ENCODE measurements around the gene CDH23.

CDH23 gene

GRCh38 chr10:71453186-71453585, 56.5 kb downstream of the CDH23 start:
- ChIA-PET POLR2A (ENCODE audit: low non-redundant PET) (no interaction called here), CTCF (interaction anchor here (0.6 to 1.1 kb wide), 2 partner anchors 55 to 255 kb away, joined by 3 to 4 read pairs; no protein-coding TSS in a partner anchor)
- TF ChIP-seq CTCF (conservative IDR thresholded peaks at IDR 0.05; ENCODE audit: low read depth) = no peak
- no peak for DNase-seq (ENCODE audit: low spot score)
- H3K27ac ChIP-seq = no peak overlapping the region

GRCh38 chr10:71454347-71454746, 57.6 kb downstream of the CDH23 start:
- no peak for DNase-seq (ENCODE audit: low spot score)
- no peak for TF ChIP-seq CTCF (conservative IDR thresholded peaks at IDR 0.05; ENCODE audit: low read depth)
- ChIA-PET POLR2A (ENCODE audit: low non-redundant PET) (no interaction called here), CTCF (interaction anchor here (1.1 kb wide), 1 partner anchor 56 kb away, joined by 3 read pairs; no protein-coding TSS in a partner anchor)
- H3K27ac ChIP-seq = no peak overlapping the region

- no peak overlapping the region for H3K27ac ChIP-seq
- DNase-seq (ENCODE audit: low spot score) = no peak
- ChIA-PET POLR2A (ENCODE audit: low non-redundant PET) (no interaction called here), CTCF (interaction anchor here (0.6 kb wide), 2 partner anchors 27 to 75 kb away, joined by 3 to 4 read pairs; no protein-coding TSS in a partner anchor)
- TF ChIP-seq CTCF (conservative IDR thresholded peaks at IDR 0.05; ENCODE audit: low read depth) = no peak
Measured at GRCh38 chr10:71455035-71455434, 58.3 kb downstream of the CDH23 start.

- no peak for TF ChIP-seq CTCF (conservative IDR thresholded peaks at IDR 0.05; ENCODE audit: low read depth)
- H3K27ac ChIP-seq = no peak overlapping the region
- POLR2A ChIA-PET (ENCODE audit: low non-redundant PET) = no interaction called here
- no peak for DNase-seq (ENCODE audit: low spot score)
- CTCF ChIA-PET = interaction anchor here (0.6 to 1.4 kb wide), 3 partner anchors 137 to 1444 kb away, joined by 3 to 5 read pairs (median 5); partner anchors contain the start of gene SLC29A3
Measured at GRCh38 chr10:71456631-71457030, 59.9 kb downstream of the CDH23 start.

GRCh38 chr10:71457908-71458307, 61.2 kb downstream of the CDH23 start:
- ChIA-PET POLR2A (ENCODE audit: low non-redundant PET) (no interaction called here), CTCF (interaction anchor here (0.7 to 1.4 kb wide), 3 partner anchors 29 to 930 kb away, joined by 3 to 5 read pairs (median 4); partner anchors contain the start of gene SLC29A3)
- DNase-seq (ENCODE audit: low spot score) = no peak
- H3K27ac ChIP-seq = no peak overlapping the region
- TF ChIP-seq CTCF (conservative IDR thresholded peaks at IDR 0.05; ENCODE audit: low read depth) = no peak

- DNase-seq (ENCODE audit: low spot score) = no peak
- H3K27ac ChIP-seq = no peak overlapping the region
- no peak for TF ChIP-seq CTCF (conservative IDR thresholded peaks at IDR 0.05; ENCODE audit: low read depth)
- CTCF ChIA-PET = interaction anchor here (1.1 kb wide), 1 partner anchor 29 kb away, joined by 3 read pairs; no protein-coding TSS in a partner anchor
- POLR2A ChIA-PET (ENCODE audit: low non-redundant PET) = no interaction called here
Measured at GRCh38 chr10:71458387-71458786, 61.7 kb downstream of the CDH23 start.

Data from RWPE1 (cell line).